ENCODE data around the gene ISG15. TPM values are rescaled to one million over a fixed set of nuclear protein-coding genes. Genes with fewer than 3 reads are reported as not detected.

ISG15 gene
- total RNA-seq, 1 experiment from 2014 or later, result 140 TPM

- H3K9ac ChIP-seq (ENCODE audit: low read length), result peak within 1 kb of the TSS; percentile 90
- peaks cover 44 to 67% of the 10 kb centered on the region in 2 experiments for H3K4me1 ChIP-seq (ENCODE audit: control insufficient read depth in 1 of 2, insufficient read depth in 2 of 2, low read length in 2 of 2)
- H4K20me1 ChIP-seq (ENCODE audit: insufficient read depth), result no peaks in the 10 kb centered on the region
- no peaks in the 10 kb centered on the region for H3K9me2 ChIP-seq (ENCODE audit: insufficient read depth)
- H2AFZ ChIP-seq (ENCODE audit: low read depth, low read length, poor library complexity, severe bottlenecking), result no peak within 1 kb of the TSS
- H3K79me2 ChIP-seq (ENCODE audit: insufficient read depth, low read length), result peaks cover 44% of the 10 kb centered on the region
- no peaks in the 10 kb centered on the region for H3K9me3 ChIP-seq (ENCODE audit: control insufficient read depth in 1 of 2, insufficient read depth in 1 of 2, low read depth in 1 of 2, low read length in 2 of 2)
- H3K27me3 ChIP-seq (ENCODE audit: insufficient read depth, low read length), result no peaks in the 10 kb centered on the region
- CTCF ChIA-PET, result interaction anchor here (1.0 to 3.9 kb wide), 4 partner anchors 18 to 271 kb away, joined by 4 to 17 read pairs (median 8); no protein-coding TSS in a partner anchor
- DNase-seq (ENCODE audit: low read depth, low spot score) (no peak), ATAC-seq (peak; percentile 37)
- H3K27ac ChIP-seq (ENCODE audit: low read depth, low read length), result peak within 1 kb of the TSS; percentile 87
- peak within 1 kb of the TSS; percentile 73 to 79 for H3K4me3 ChIP-seq (replicated peaks in 1 of 2; ENCODE audit: low read depth in 1 of 2, low read length in 2 of 2)
- intact Hi-C loops (cut with micrococcal nuclease), result loop anchor here (5.0 kb wide), 1 partner anchor 42 kb away; no protein-coding TSS in a partner anchor
- peak within 1 kb of the TSS; percentile 98 for H3K4me2 ChIP-seq (ENCODE audit: low read length)
- RAD21 ChIA-PET (ENCODE audit: low non-redundant PET in 1 of 2, low total read pairs in 2 of 2, uncharacterized antibody in 2 of 2, unreplicated experiment in 2 of 2), result interaction anchor here in 1 of 2 experiments (0.6 kb wide), 1 partner anchor 29 kb away, joined by 4 read pairs; no protein-coding TSS in a partner anchor
- POLR2A ChIA-PET, result interaction anchor here (0.6 to 1.5 kb wide), 5 partner anchors 18 to 143 kb away, joined by 3 read pairs; partner anchors contain the start of gene RNF223
- peaks cover 0 to 12% of the 10 kb centered on the region in 2 experiments; a peak in 2 of 4 replicates for H3K36me3 ChIP-seq (ENCODE audit: control insufficient read depth in 1 of 2, insufficient read depth in 2 of 2, low read length in 2 of 2)
- TF ChIP-seq POLR2AphosphoS5 (IDR thresholded peaks at IDR 0.05; ENCODE audit: low read depth, low read length) (peak; percentile 77), EZH2 (IDR thresholded peaks at IDR 0.05) (no peak)
- no TSS peak for BruUV-seq (replicated peaks)
Observed at GRCh38 chr1:1020000-1020404, 6.7 kb downstream of the ISG15 start, which contains the start of gene AGRN. Gene AGRN (plus strand): TSS chr1:1020120. CDS start chr1:1020173, 53 bp downstream.

GRCh38 chr1:1020415-1021009 is 7.2 kb downstream of the ISG15 start:
- POLR2A ChIA-PET, result interaction anchor here (0.6 to 1.5 kb wide), 3 partner anchors 39 to 143 kb away, joined by 3 read pairs; partner anchors contain the start of gene RNF223
- peaks cover 42 to 67% of the 10 kb centered on the region in 2 experiments for H3K4me1 ChIP-seq (ENCODE audit: control insufficient read depth in 1 of 2, insufficient read depth in 2 of 2, low read length in 2 of 2)
- no peaks in the 10 kb centered on the region for H3K9me3 ChIP-seq (ENCODE audit: control insufficient read depth in 1 of 2, insufficient read depth in 1 of 2, low read depth in 1 of 2, low read length in 2 of 2)
- H3K4me2 ChIP-seq (ENCODE audit: low read length), result peak overlapping the region; percentile 98
- BruUV-seq (replicated peaks), result no TSS peak
- CTCF ChIA-PET, result interaction anchor here (1.0 to 3.9 kb wide), 2 partner anchors 19 to 36 kb away, joined by 6 to 17 read pairs; no protein-coding TSS in a partner anchor
- H4K20me1 ChIP-seq (ENCODE audit: insufficient read depth), result no peaks in the 10 kb centered on the region
- peak overlapping the region; percentile 87 for H3K27ac ChIP-seq (ENCODE audit: low read depth, low read length)
- peaks cover 0 to 15% of the 10 kb centered on the region in 2 experiments; a peak in 2 of 4 replicates for H3K36me3 ChIP-seq (ENCODE audit: control insufficient read depth in 1 of 2, insufficient read depth in 2 of 2, low read length in 2 of 2)
- intact Hi-C loops (cut with micrococcal nuclease), result no loop called here
- no peaks in the 10 kb centered on the region for H3K9me2 ChIP-seq (ENCODE audit: insufficient read depth)
- RAD21 ChIA-PET (ENCODE audit: low non-redundant PET in 1 of 2, low total read pairs in 2 of 2, uncharacterized antibody in 2 of 2, unreplicated experiment in 2 of 2), result interaction anchor here in 1 of 2 experiments (0.6 kb wide), 1 partner anchor 28 kb away, joined by 4 read pairs; no protein-coding TSS in a partner anchor
- H3K27me3 ChIP-seq (ENCODE audit: insufficient read depth, low read length), result no peaks in the 10 kb centered on the region
- peaks cover 48% of the 10 kb centered on the region for H3K79me2 ChIP-seq (ENCODE audit: insufficient read depth, low read length)
- H3K4me3 ChIP-seq (replicated peaks in 1 of 2; ENCODE audit: low read depth in 1 of 2, low read length in 2 of 2), result peak overlapping the region; percentile 73 to 79
- no peak overlapping the region for H2AFZ ChIP-seq (ENCODE audit: low read depth, low read length, poor library complexity, severe bottlenecking)
- DNase-seq (ENCODE audit: low read depth, low spot score) (no peak), ATAC-seq (peak; percentile 12; the same call in 1 of the 2 replicates)
- TF ChIP-seq CEBPB (IDR thresholded peaks at IDR 0.05; ENCODE audit: low read depth) (no peak), ZFX (IDR thresholded peaks at IDR 0.05) (peak; percentile 37; the same call in 1 of the 2 replicates)
- H3K9ac ChIP-seq (ENCODE audit: low read length), result peak overlapping the region; percentile 90
